ENCODE data around the gene EBLN2. TPM values are rescaled to one million over a fixed set of nuclear protein-coding genes. Genes with fewer than 3 reads are reported as not detected.

Gene EBLN2
- total RNA-seq, 1 donor from 2014 or later = 11.3 TPM

DNA sequence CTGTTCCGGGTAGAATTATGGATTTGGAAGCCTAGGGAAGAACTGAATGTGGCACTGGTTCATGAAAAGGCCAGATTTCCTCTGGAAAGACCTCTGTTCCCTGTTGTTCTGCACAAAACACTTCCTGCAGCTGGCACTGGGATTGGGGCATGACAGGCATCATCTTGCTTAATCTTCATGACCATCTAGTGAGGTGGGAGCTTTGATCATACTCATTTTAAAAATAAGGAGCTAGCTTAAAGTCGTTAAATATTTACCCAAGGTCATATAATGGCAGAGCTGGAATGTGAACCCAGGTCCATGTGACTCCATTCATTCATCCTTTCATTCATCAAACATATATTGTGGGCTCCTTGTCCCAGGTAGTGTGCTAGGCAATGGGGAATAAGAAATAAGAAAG lies 40.4 kb downstream of the EBLN2 start:
- H3K4me1 Mint-ChIP-seq = peaks cover 6% of the 10 kb centered on the region
- H3K9me3 Mint-ChIP-seq = no peaks in the 10 kb centered on the region

DNA sequence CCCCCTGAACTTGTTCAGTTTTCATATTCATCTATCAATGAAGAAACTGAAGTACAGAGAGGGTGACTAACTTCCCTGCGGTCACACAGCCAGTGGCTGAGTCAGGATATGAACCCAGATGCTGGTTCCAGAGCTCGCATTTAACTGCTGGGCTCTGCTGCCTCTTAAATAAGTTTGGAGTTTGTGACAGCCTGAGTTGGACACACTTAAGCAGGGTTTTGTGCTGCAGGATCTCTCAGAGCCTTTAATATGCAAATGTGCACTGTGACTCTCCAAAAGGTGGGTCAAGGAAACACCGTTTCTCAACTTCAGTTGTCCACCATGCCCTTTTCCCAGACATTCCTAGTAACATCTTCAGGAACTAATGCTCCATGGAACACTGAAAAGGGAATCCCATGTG lies 45.8 kb downstream of the EBLN2 start:
- Mint-ChIP-seq H3K4me3 (no peak overlapping the region), H3K27me3 (ENCODE audit: low read depth) (peaks cover 4% of the 10 kb centered on the region), H3K9me3 (peaks cover 7% of the 10 kb centered on the region), H3K4me1 (peaks cover 11% of the 10 kb centered on the region), H3K27ac (no peak overlapping the region), H3K36me3 (no peaks in the 10 kb centered on the region)
- TF ChIP-seq, protein P1, sequence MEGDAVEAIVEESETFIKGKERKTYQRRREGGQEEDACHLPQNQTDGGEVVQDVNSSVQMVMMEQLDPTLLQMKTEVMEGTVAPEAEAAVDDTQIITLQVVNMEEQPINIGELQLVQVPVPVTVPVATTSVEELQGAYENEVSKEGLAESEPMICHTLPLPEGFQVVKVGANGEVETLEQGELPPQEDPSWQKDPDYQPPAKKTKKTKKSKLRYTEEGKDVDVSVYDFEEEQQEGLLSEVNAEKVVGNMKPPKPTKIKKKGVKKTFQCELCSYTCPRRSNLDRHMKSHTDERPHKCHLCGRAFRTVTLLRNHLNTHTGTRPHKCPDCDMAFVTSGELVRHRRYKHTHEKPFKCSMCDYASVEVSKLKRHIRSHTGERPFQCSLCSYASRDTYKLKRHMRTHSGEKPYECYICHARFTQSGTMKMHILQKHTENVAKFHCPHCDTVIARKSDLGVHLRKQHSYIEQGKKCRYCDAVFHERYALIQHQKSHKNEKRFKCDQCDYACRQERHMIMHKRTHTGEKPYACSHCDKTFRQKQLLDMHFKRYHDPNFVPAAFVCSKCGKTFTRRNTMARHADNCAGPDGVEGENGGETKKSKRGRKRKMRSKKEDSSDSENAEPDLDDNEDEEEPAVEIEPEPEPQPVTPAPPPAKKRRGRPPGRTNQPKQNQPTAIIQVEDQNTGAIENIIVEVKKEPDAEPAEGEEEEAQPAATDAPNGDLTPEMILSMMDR (IDR thresholded peaks at IDR 0.05; ENCODE audit: unreplicated experiment) = no peak
- DNase-seq (ENCODE audit: low spot score in 2 of 2, unreplicated experiment in 2 of 2) = no peak

More for the DNA sequence above, 40.4 kb downstream of the EBLN2 start:
- Mint-ChIP-seq H3K36me3 (no peaks in the 10 kb centered on the region), H3K27ac (no peak overlapping the region), H3K4me3 (no peak overlapping the region), H3K27me3 (ENCODE audit: low read depth) (no peaks in the 10 kb centered on the region)
- TF ChIP-seq, protein P1 (IDR thresholded peaks at IDR 0.05; ENCODE audit: unreplicated experiment) = no peak
- no peak for DNase-seq (ENCODE audit: low spot score in 2 of 2, unreplicated experiment in 2 of 2)

DNA sequence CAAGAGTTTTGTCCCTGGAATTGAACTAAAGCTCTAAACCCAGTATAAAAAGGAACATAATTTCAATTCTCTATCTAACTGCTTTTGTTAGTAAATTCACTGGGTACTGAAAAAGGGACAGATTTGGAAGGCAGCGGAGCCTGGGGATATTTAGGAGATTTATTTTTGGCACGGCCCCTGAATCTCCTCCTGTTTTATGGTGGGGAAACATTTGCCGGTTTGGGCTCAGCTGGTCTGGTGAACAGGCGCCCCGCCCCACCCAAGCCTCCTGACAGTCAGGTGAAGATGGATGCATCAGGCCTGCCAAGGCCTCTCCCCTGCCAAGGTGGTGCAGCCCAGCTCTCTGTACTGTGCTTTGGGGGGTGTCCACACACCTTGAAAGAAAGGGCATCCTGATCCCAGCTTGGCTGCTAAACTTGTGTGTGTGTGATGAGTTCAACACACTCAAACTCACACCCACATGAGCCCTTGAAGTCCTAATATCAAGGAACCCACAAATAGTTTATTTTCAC lies 46.3 kb downstream of the EBLN2 start:
- DNase-seq (ENCODE audit: low spot score in 2 of 2, unreplicated experiment in 2 of 2) = no peak

DNA sequence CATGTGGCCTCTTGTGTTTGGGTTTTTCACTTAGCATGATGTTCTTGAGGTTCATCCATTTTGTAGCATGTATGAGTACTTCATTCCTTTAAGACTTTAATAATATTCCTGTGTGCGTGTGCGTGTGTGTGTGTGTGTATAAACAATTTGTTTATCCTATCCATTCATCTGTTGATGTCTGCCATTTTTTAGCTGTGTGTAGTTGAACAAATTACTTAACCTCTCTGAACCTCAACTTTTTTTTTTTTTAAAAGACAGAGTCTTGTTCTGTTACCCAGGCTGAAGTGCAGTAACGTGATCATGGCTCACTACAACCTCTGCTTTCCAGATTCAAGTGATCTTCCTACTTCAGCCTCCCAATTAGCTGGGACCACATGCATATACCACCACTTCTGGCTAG lies 47.3 kb downstream of the EBLN2 start:
- TF ChIP-seq, protein P1 (IDR thresholded peaks at IDR 0.05; ENCODE audit: unreplicated experiment) = no peak
- H3K9me3 Mint-ChIP-seq = peaks cover 7% of the 10 kb centered on the region
- no peaks in the 10 kb centered on the region for H3K36me3 Mint-ChIP-seq
- peaks cover 4% of the 10 kb centered on the region for H3K27me3 Mint-ChIP-seq (ENCODE audit: low read depth)
- no peak overlapping the region for H3K27ac Mint-ChIP-seq
- DNase-seq (ENCODE audit: low spot score in 2 of 2, unreplicated experiment in 2 of 2) = no peak
- peaks cover 11% of the 10 kb centered on the region for H3K4me1 Mint-ChIP-seq
- no peak overlapping the region for H3K4me3 Mint-ChIP-seq

More for the DNA sequence above, 46.3 kb downstream of the EBLN2 start:
- H3K36me3 Mint-ChIP-seq = no peaks in the 10 kb centered on the region
- peaks cover 4% of the 10 kb centered on the region for H3K27me3 Mint-ChIP-seq (ENCODE audit: low read depth)
- H3K4me1 Mint-ChIP-seq = peaks cover 11% of the 10 kb centered on the region
- H3K4me3 Mint-ChIP-seq = no peak overlapping the region
- H3K9me3 Mint-ChIP-seq = peaks cover 7% of the 10 kb centered on the region
- H3K27ac Mint-ChIP-seq = no peak overlapping the region
- TF ChIP-seq, protein P1 (IDR thresholded peaks at IDR 0.05; ENCODE audit: unreplicated experiment) = no peak

DNA sequence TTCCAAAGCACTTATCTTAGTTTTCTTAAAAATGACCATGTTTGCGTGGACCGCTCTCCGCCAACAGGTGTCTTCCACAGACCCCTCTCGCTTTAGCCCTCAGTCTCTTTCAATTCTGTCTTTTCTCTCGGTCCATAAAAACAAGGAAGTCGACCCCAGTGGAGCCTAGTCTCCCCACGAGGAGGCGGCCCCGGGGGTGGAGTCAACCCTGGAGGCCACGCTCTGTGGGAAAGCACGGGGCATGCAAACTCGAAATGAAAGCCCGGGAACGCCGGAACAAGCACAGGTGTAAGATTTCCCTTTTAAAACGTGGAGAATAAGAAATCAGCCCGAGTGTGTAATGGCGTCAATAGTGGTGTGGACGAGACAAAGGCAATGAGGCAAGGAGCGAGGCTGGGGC lies 49.1 kb downstream of the EBLN2 start:
- H3K27ac Mint-ChIP-seq = no peak overlapping the region
- no peaks in the 10 kb centered on the region for H3K36me3 Mint-ChIP-seq
- H3K4me1 Mint-ChIP-seq = peaks cover 11% of the 10 kb centered on the region
- H3K27me3 Mint-ChIP-seq (ENCODE audit: low read depth) = peaks cover 4% of the 10 kb centered on the region
- TF ChIP-seq, protein P1 (IDR thresholded peaks at IDR 0.05; ENCODE audit: unreplicated experiment) = no peak
- no peak overlapping the region for H3K4me3 Mint-ChIP-seq
- peaks cover 7% of the 10 kb centered on the region for H3K9me3 Mint-ChIP-seq
- no peak for DNase-seq (ENCODE audit: low spot score in 2 of 2, unreplicated experiment in 2 of 2)

Other genes with a start within 250 kb of the EBLN2 start
- 17.0 to 22.0 TPM (median 18.6 TPM) in 3 replicates for gene SHQ1, start 213.2 kb upstream of the EBLN2 start, total RNA-seq
- 30.5 to 33.7 TPM (median 32.8 TPM) in 3 replicates for gene GXYLT2, start 173.6 kb upstream of the EBLN2 start, total RNA-seq
- 111 to 117 TPM (median 116 TPM) in 3 replicates for gene PPP4R2, start 64.8 kb upstream of the EBLN2 start, total RNA-seq